HCT116 (cell line): ENCODE data around the gene SUN2. TPM values are rescaled to one million over a fixed set of nuclear protein-coding genes. Genes with fewer than 3 reads are reported as not detected.

Experiments used
- ATAC-seq: fragments of 200-7000 bp; cut with Tn5 transposase; 2 replicates; pipeline ENCODE4 v1.9.1; 2020; ENCODE audit warnings: mild to moderate bottlenecking, moderate library complexity
- BruUV-seq: library from RNA; stranded (reverse); fragments of 400-500 nt; replicated peaks from 2 replicates; lab custom pipeline; 2021; lab: Mats Ljungman, UMichigan
- CTCF ChIA-PET: fragments of 300-600 bp; sonication (Branson Sonifier 250); formaldehyde crosslinking; loops from one replicate; lab custom pipeline; 2021; ENCODE audit warnings: antibody characterized with exemption; lab: Charles Lee
- POLR2A ChIA-PET: fragments of 300-600, 350-600 bp; sonication (Branson Sonifier 250); formaldehyde crosslinking; loops from one replicate; lab custom pipeline; 2021; ENCODE audit warnings: antibody characterized with exemption; lab: Charles Lee
- RAD21 ChIA-PET, 2 experiments: fragments of 300-600 bp; sonication (Branson Sonifier 250); formaldehyde crosslinking; loops; one replicate each; lab custom pipeline; 2023; ENCODE audit warnings: low total read pairs in 2 of 2; ENCODE audit not compliant: uncharacterized antibody in 2 of 2, unreplicated experiment in 2 of 2, low non-redundant PET in 1 of 2; lab: Charles Lee
- DNase-seq: peaks from one replicate; pipeline ENCODE4 v3.0.0-alpha.2; 2010; ENCODE audit warnings: low read depth, low spot score
- H2AFZ ChIP-seq: fragments of 200-600 bp; shearing (Covaris generic), sonication (generic); 2 replicates; pipeline ENCODE4 v1.6.1; 2017; ENCODE audit warnings: low read depth, mixed run types, mixed read lengths, antibody characterized with exemption, low read length; ENCODE audit not compliant: poor library complexity, severe bottlenecking
- H3K27ac ChIP-seq: 2 replicates; pipeline ENCODE4 v1.5.1; 2012; ENCODE audit warnings: low read depth, low read length
- H3K27me3 ChIP-seq: fragments of 200-600 bp; sonication (generic); 2 replicates; pipeline ENCODE4 v1.6.1; 2016; ENCODE audit warnings: mixed run types, low read length, mixed read lengths; ENCODE audit not compliant: insufficient read depth
- H3K36me3 ChIP-seq, 2 experiments: fragments of 200-500 bp in 1 of 2; fragments of 200-600 bp in 1 of 2; sonication (Bioruptor generic) in 1 of 2; sonication (generic) in 1 of 2; 2 replicates each; pipeline versions ENCODE4 v1.5.1 to v1.6.1; 2014 to 2016; ENCODE audit warnings: low read length in 2 of 2, inconsistent platforms in 1 of 2, mixed read lengths in 1 of 2, mixed run types in 1 of 2; ENCODE audit not compliant: insufficient read depth in 2 of 2, control insufficient read depth in 1 of 2
- H3K4me1 ChIP-seq, 2 experiments: fragments of 200-600 bp in 1 of 2; sonication (generic) in 1 of 2; 2 replicates each; pipeline versions ENCODE4 v1.5.1 to v1.6.1; 2012 to 2017; ENCODE audit warnings: low read length in 2 of 2, inconsistent platforms in 1 of 2, mild to moderate bottlenecking in 1 of 2, mixed read lengths in 1 of 2, mixed run types in 1 of 2, moderate library complexity in 1 of 2; ENCODE audit not compliant: insufficient read depth in 2 of 2, control insufficient read depth in 1 of 2
- H3K4me2 ChIP-seq: fragments of 200-600 bp; sonication (generic); 2 replicates; pipeline ENCODE4 v1.6.1; 2017; ENCODE audit warnings: mixed run types, low read length, mixed read lengths
- H3K4me3 ChIP-seq, 2 experiments: fragments of 200-600 bp in 1 of 2; sonication (generic) in 1 of 2; replicated peaks in 1 of 2; 2 replicates each; pipeline ENCODE4 v1.5.1; 2011 to 2016; ENCODE audit warnings: low read length in 2 of 2, control low read depth in 1 of 2, low read depth in 1 of 2, mild to moderate bottlenecking in 1 of 2, mixed read lengths in 1 of 2, mixed run types in 1 of 2
- H3K79me2 ChIP-seq: fragments of 200-600 bp; sonication (generic); 2 replicates; pipeline ENCODE4 v1.6.1; 2017; ENCODE audit warnings: mild to moderate bottlenecking, mixed run types, low read length, moderate library complexity, mixed read lengths; ENCODE audit not compliant: insufficient read depth
- H3K9ac ChIP-seq: fragments of 200-600 bp; sonication (generic); 2 replicates; pipeline ENCODE4 v1.6.1; 2016; ENCODE audit warnings: low read length, mixed read lengths
- H3K9me2 ChIP-seq: fragments of 200-600 bp; sonication (generic), shearing (Covaris generic); 2 replicates; pipeline ENCODE4 v1.6.1; 2017; ENCODE audit warnings: mixed run types, mild to moderate bottlenecking, moderate library complexity; ENCODE audit not compliant: insufficient read depth
- H3K9me3 ChIP-seq, 2 experiments: fragments of 200-500 bp in 1 of 2; fragments of 200-600 bp in 1 of 2; sonication (Bioruptor generic) in 1 of 2; sonication (generic) in 1 of 2; 2 replicates each; pipeline ENCODE4 v1.6.1; 2014 to 2017; ENCODE audit warnings: low read length in 2 of 2, mixed read lengths in 2 of 2, inconsistent platforms in 1 of 2, low read depth in 1 of 2, mild to moderate bottlenecking in 1 of 2, mixed run types in 1 of 2, moderate library complexity in 1 of 2; ENCODE audit not compliant: control insufficient read depth in 1 of 2, insufficient read depth in 1 of 2
- H4K20me1 ChIP-seq: fragments of 200-600 bp; sonication (generic), shearing (Covaris generic); 2 replicates; pipeline ENCODE4 v1.6.1; 2017; ENCODE audit warnings: mixed run types, mild to moderate bottlenecking, moderate library complexity; ENCODE audit not compliant: insufficient read depth
- ATF3 ChIP-seq: IDR thresholded peaks from 2 replicates; pipeline ENCODE4 v1.6.1; 2012
- CTCF ChIP-seq, 3 experiments: fragments of 200-600 bp in 1 of 3; sonication (generic) in 1 of 3; IDR thresholded peaks in 2 of 3; conservative IDR thresholded peaks in 1 of 3; 2 replicates each; pipeline ENCODE4 v1.5.1; 2012 to 2017; ENCODE audit warnings: low read depth in 2 of 3, low read length in 2 of 3, antibody characterized with exemption in 1 of 3, borderline replicate concordance in 1 of 3, control low read depth in 1 of 3, mild to moderate bottlenecking in 1 of 3, mixed read lengths in 1 of 3, mixed run types in 1 of 3, moderate library complexity in 1 of 3; ENCODE audit not compliant: insufficient read depth in 1 of 3
- JUND ChIP-seq: IDR thresholded peaks from 2 replicates; pipeline ENCODE4 v1.6.1; 2012
- MAX ChIP-seq: IDR thresholded peaks from 2 replicates; pipeline ENCODE4 v1.6.1; 2012
- POLR2A ChIP-seq: IDR thresholded peaks from 2 replicates; pipeline ENCODE4 v1.7.0; 2011; ENCODE audit warnings: borderline replicate concordance; ENCODE audit not compliant: insufficient read depth, insufficient read length; ENCODE audit errors: extremely low read depth
- POLR2AphosphoS5 ChIP-seq: IDR thresholded peaks from 2 replicates; pipeline ENCODE4 v1.6.1; 2011; ENCODE audit warnings: mild to moderate bottlenecking, low read depth, low read length, moderate library complexity
- REST ChIP-seq: IDR thresholded peaks from 2 replicates; pipeline ENCODE4 v1.6.1; 2012; ENCODE audit warnings: low read depth
- SIN3A ChIP-seq: IDR thresholded peaks from 2 replicates; pipeline ENCODE4 v1.6.1; 2012; ENCODE audit warnings: low read depth
- intact Hi-C: fragments of 100-400 bp; cut with micrococcal nuclease; formaldehyde crosslinking; loops from 2 replicates; pipeline ENCODE4 v1.10.0; 2022
- total RNA-seq: library from RNA; stranded (reverse); gene quantifications from one replicate; pipeline ENCODE4 v1.2.1, GENCODE V29; 2021; ENCODE audit not compliant: unreplicated experiment

Gene SUN2
- total RNA-seq, 1 experiment from 2014 or later, result 71.6 TPM

GRCh38 chr22:38777087-38777671 lies 21.4 kb upstream of the SUN2 start:
- Histone ChIP-seq H3K9me3 (no peaks in the 10 kb centered on the region), H2AFZ (no peak overlapping the region), H3K9ac (no peak overlapping the region), H3K27ac (no peak overlapping the region), H3K9me2 (no peaks in the 10 kb centered on the region), H3K4me2 (no peak overlapping the region), H3K4me3 (no peak overlapping the region), H3K79me2 (no peaks in the 10 kb centered on the region), H3K27me3 (no peaks in the 10 kb centered on the region), H3K4me1 (no peaks in the 10 kb centered on the region), H4K20me1 (no peaks in the 10 kb centered on the region), H3K36me3 (no peaks in the 10 kb centered on the region)
- ATAC-seq (no peak), DNase-seq (no peak)
- ChIA-PET CTCF (interaction anchor here (0.9 kb wide), 1 partner anchor 11 kb away, joined by 3 read pairs; no protein-coding TSS in a partner anchor), POLR2A (no interaction called here), RAD21 (no interaction called here)
- intact Hi-C loops, result no loop called here
- no TSS peak for BruUV-seq
- TF ChIP-seq POLR2A, result no peak
- TF ChIP-seq REST, result no peak
- TF ChIP-seq JUND, result no peak
- no peak for TF ChIP-seq SIN3A
- TF ChIP-seq CTCF (IDR thresholded peaks at IDR 0.05 in 2 of 3, conservative IDR thresholded peaks at IDR 0.05 in 1 of 3; ENCODE audit: borderline replicate concordance in 1 of 3, insufficient read depth in 1 of 3, low read depth in 2 of 3, low read length in 2 of 3), result no peak
- TF ChIP-seq ATF3, result no peak
- no peak for TF ChIP-seq MAX
- no peak for TF ChIP-seq POLR2AphosphoS5
